Activated T-cell treated with anti-CD3 and anti-CD28 coated beads, Interleukin-2, amount 50 U/mL, for 1 hour (primary cell): Measurements from ENCODE around the gene NCOA3.

Experiments
- DNase-seq: peaks from one replicate; pipeline ENCODE4 v3.0.0-alpha.2; 2020

The NCOA3 gene

DNA sequence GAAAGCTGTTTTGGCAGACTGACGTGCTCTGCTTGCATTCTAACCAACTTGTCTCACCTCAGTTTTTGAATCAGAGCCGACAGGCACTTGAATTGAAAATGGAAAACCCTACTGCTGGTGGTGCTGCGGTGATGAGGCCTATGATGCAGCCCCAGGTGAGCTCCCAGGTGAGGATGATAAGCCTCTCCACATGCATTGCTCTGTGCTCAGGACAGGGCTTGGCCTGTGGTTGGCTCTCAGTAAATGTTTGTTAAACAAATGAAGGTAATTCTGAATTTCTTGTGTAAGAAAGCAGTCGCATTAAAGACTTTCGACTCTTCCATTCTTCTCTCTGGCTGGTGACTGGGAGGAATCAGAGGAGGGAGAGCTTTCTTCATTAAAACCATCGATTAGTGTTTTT is 147.3 kb downstream of the NCOA3 start:
- no peak for DNase-seq

DNA sequence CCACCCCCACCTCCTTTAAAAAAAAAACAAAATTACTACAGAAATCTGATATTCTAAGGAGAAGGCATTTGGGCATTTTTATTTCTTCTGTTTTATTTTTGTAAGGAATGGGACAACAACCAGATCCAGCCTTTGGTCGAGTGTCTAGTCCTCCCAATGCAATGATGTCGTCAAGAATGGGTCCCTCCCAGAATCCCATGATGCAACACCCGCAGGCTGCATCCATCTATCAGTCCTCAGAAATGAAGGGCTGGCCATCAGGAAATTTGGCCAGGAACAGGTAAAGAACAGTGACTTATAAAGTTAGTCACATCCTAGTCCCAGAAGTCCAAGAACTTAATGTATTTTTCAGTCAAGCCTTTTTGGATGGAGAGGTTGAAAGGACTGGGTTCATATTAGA is 150.6 kb downstream of the NCOA3 start:
- no peak for DNase-seq

DNA sequence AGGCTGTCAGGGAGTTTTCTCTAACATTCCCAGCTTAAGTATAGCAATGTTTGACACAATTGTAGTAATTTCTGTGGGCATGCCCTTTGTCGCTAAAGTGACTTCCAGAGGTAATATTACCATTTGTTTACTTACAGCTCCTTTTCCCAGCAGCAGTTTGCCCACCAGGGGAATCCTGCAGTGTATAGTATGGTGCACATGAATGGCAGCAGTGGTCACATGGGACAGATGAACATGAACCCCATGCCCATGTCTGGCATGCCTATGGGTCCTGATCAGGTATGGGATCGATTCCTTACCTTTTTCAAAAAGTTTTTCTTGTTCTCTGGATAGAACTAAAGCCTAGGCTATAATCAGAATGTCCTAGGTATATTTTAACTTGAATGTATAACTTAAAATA is 151.1 kb downstream of the NCOA3 start:
- DNase-seq: no peak

DNA sequence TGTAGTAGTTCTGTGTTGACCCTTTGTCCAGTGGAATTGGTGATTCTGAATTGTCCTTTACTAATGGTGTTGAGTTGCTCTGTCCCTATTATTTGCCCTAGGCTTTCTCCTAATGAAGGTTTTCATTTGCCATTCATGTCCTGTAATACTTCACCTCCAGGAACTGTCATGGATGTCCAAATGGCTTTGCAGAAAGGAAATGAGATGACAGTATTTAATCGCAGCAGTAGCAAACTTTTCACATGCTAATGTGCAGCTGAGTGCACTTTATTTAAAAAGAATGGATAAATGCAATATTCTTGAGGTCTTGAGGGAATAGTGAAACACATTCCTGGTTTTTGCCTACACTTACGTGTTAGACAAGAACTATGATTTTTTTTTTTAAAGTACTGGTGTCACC is 152.2 kb downstream of the NCOA3 start:
- no peak for DNase-seq

DNA sequence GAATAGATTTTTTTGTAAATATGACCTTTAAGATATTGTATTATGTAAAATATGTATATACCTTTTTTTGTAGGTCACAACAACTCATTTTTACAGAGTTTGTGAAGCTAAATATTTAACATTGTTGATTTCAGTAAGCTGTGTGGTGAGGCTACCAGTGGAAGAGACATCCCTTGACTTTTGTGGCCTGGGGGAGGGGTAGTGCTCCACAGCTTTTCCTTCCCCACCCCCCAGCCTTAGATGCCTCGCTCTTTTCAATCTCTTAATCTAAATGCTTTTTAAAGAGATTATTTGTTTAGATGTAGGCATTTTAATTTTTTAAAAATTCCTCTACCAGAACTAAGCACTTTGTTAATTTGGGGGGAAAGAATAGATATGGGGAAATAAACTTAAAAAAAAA is 152.7 kb downstream of the NCOA3 start:
- no peak for DNase-seq

DNA sequence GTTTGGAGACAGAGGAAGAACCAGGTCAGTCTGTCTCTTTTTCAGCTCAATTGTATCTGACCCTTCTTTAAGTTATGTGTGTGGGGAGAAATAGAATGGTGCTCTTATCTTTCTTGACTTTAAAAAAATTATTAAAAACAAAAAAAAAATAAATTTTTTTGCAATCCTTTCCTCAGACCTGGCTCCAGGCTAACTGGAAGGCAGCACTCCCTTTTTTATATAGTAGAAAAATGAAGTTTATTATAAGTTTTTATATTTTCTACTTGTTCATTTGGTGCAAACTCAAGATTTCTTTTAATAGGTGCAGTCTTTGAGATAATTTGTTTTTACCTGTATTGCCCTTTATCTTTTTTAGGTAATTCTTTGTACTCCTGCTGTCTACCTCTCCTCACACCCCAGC is 153.9 kb downstream of the NCOA3 start:
- DNase-seq: no peak

DNA sequence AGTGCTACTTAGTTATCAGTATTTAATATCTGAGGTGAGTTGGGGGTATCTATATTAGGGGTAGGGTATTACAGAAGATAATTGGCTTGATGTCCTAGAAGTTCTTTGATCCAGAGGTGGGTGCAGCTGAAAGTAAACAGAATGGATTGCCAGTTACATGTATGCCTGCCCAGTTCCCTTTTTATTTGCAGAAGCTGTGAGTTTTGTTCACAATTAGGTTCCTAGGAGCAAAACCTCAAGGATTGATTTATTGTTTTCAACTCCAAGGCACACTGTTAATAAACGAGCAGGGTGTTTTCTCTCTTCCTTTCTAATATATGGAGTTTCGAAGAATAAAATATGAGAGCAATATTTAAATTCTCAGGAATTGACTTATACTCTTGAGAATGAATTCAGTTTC is 154.6 kb downstream of the NCOA3 start:
- DNase-seq: no peak

DNA sequence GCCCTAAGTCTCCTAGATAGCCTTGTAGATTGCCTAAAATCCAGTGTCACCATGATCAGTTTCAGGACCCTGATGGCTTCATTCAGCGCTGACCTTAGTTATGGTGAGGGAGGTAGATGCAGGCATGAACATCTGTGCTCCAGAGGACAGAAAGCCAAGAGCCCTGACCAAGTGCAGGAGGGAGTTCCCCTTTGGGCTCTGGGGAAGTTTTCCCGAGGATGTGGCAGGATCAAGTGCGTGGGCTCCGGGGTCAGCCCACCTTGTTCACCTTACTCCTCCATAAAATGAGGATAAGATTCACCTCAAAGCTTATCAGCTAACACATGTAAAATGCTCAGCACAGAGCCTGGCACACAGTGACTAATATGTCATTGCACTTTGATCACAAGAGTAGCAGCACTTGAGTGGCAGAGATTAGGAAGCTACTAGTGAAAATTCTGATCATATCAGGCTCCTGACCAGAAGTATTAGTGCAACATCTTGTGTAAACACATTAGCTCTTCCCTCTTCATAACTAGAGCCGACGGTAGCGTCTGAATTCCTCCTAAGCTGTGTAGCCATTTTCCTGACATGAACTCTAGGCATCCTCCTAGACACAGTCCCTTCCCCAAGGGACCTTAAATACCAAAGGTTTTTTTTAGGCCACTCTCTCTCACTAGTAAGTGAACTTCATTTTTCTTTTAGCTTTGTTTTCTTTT is 158.4 kb downstream of the NCOA3 start:
- DNase-seq: no peak

DNA sequence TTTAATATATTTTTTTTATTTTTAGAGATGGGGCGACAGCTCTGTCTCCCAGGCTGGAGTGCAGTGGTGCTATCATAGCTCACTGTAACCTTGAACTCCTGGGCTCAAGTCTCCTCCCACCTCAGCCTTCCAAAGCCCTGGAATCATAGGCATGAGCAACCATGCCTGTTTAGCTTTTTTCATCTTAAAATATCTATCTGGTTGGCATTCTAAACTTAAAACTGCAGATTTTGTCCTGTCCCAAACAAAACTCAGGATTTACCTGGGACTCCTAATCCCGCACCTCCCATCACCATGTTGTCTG is 158.9 kb downstream of the NCOA3 start:
- no peak for DNase-seq

DNA sequence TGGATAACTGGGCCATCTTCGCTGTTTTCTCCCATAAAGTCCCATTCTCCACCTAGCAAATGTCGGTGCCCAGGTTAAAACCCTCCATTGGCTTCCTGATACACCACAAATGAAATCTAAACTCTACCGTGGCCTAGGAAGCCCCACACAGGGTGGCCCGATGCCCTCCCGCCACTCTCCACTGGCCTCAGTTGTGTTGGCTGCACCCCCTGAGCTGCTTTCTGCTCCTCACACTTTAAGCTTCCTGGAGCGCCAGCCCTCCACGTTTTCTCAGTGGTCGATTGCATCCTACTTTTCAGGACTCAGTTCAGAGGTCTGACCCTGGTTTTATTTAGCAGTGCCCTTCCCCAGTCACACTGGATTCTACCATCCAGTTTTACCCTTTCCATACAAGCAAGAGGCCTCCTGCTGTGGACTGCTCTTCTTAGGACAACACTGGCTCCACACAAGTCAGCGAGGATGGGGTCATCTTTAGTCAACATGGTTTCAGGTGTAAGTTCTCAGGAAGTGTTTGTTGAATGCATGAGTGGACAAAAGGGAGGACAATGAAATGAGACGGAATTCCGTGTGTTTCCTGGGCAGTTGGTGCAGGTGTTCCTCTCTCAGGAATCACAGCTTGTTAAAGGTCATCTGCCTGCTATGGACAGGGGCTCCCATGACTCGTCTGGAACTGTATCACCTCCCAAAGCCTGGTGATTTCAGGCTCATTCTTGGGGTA is 159.5 kb downstream of the NCOA3 start:
- no peak for DNase-seq

GRCh38 chr20:47661714-47662113 is 160.0 kb downstream of the NCOA3 start:
- DNase-seq: no peak

GRCh38 chr20:47662483-47663353 is 161.0 kb downstream of the NCOA3 start:
- DNase-seq: no peak

GRCh38 chr20:47663354-47664067 is 161.8 kb downstream of the NCOA3 start:
- DNase-seq: peak; percentile 76

DNA sequence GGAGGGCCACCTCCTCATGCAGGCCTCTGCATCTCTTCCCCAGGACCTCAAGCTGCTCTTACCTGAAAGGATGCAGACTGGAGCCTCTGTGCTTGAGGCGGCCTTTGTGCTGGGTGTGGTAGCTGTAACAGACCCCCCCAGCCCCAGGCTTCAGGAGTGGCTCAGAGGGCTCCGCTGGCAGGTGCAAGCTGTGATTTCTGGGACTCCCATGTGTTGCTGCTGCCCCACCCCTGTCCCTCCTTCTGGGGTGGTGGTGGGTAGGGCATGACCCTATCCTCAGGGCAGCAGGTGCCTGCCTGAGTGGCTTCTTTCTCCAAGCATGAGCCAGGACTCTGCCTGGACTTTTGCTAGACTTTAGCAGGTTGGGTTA is 162.4 kb downstream of the NCOA3 start:
- DNase-seq: no peak

- DNase-seq: no peak
Measured at GRCh38 chr20:47664744-47665143, 163.1 kb downstream of the NCOA3 start.

- DNase-seq: no peak
Measured at GRCh38 chr20:47665221-47665991, 163.7 kb downstream of the NCOA3 start.

DNA sequence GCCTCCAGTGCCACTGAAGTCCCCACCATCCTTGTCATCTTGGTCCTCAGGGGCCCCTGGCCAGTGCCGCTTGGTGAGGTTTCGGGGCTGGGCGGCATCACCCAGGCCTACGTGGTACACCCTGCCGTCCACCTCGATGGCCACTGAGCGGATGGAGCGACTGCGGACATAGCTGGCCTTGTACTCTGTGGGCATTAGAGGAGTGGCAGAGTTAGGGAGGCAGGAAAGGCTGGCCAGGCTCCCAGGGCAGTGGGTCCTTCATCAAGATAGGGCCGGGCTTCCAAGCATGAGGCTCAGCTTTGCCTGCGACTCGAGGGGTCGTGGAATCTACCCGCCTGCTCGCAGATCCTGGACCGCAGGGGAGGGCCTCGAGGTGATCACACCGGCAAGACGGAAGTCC is 164.6 kb downstream of the NCOA3 start:
- DNase-seq: no peak

GRCh38 chr20:47667086-47667485 is 165.4 kb downstream of the NCOA3 start:
- DNase-seq: no peak

DNA sequence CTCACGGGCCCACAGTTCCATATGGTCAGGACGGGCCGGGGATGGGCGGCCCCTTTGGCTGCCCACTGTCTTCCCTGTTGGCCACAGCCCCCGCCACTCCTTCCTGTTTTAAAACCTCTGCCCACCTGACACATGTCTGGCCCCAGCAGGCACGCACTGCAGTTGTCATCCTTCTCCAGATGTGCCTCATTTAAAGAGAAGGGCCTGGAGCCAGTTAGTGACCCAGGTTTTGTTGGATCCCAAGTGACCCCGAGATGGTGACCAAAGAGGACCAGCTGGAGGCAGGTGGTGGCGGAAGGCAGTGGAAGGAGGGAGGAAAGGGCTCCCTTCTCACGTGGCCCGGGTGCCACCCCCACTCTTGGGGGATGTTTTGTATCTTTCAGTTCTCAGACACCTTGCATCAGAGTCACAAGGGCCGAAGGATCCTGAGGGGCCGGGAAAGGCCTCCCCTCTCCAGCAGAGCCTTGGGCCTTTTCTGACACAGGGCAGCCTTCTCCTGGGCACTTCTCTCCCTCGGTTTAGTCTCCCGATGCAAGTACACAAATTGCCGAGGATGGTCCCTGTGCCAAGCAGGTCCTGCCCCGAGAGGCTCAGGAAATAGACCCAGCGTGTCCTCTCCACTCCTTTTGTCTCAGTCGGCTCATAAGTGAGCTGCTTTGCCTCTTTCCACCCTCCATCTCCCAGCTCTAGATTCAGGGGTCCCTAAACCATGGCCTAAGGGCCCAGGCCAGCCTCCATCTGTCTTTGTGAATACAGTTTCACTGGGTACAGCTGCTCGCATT is 166.0 kb downstream of the NCOA3 start:
- no peak for DNase-seq

- no peak for DNase-seq
Measured at GRCh38 chr20:47668313-47669151, 166.8 kb downstream of the NCOA3 start.

DNA sequence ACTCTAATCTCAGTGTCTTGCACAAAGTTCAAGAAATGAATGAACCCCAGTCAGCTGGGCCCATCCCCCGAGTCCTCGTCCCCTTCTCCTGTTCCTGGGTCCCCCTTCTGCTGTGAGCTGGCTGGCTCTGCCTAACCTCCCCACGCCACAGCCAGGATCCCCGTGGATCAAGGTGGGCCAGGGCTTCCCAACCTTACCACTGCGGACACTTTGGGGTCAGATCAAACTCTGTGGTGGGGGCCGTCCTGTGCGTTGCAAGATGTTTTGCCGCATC is 167.4 kb downstream of the NCOA3 start:
- DNase-seq: no peak
